Measurements from ENCODE around the gene NEXMIF.

DNA sequence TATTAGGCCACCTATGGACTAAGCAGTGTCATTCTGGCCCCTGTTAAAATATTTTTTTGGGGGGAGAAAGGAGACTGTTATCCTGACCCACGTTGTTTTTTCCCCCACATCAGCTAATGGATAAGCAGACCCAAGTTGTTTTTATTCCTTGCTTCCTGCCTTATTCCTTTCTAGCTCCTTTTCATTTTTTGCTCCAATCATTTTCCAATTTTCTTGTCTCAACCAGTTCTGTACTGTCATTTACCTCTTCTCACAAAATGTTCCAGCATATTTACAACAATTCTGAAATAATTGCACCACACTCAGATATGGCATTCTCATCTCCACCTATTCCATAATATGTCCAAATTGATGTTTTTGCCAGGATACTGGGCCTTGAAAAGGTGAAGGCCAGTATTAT lies 150.3 kb downstream of the NEXMIF start:
- no peak for TF ChIP-seq POLR2AphosphoS5 (IDR thresholded peaks at IDR 0.05; ENCODE audit: low read depth, low read length)
- TF ChIP-seq SIN3A (IDR thresholded peaks at IDR 0.05; ENCODE audit: borderline replicate concordance, insufficient read depth, low read depth, low read length), result no peak
- TF ChIP-seq, protein P1, sequence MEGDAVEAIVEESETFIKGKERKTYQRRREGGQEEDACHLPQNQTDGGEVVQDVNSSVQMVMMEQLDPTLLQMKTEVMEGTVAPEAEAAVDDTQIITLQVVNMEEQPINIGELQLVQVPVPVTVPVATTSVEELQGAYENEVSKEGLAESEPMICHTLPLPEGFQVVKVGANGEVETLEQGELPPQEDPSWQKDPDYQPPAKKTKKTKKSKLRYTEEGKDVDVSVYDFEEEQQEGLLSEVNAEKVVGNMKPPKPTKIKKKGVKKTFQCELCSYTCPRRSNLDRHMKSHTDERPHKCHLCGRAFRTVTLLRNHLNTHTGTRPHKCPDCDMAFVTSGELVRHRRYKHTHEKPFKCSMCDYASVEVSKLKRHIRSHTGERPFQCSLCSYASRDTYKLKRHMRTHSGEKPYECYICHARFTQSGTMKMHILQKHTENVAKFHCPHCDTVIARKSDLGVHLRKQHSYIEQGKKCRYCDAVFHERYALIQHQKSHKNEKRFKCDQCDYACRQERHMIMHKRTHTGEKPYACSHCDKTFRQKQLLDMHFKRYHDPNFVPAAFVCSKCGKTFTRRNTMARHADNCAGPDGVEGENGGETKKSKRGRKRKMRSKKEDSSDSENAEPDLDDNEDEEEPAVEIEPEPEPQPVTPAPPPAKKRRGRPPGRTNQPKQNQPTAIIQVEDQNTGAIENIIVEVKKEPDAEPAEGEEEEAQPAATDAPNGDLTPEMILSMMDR (IDR thresholded peaks at IDR 0.05), result no peak
